Measurements from ENCODE around the gene DHRS13. TPM values are rescaled to one million over a fixed set of nuclear protein-coding genes. Genes with fewer than 3 reads are reported as not detected.

The DHRS13 gene
- total and polyA plus RNA-seq, 2 donors: 12.7 to 18.9 TPM

GRCh38 chr17:28900986-28901726, 1.7 kb downstream of the DHRS13 start:
- WGBS: 98% methylated on average over 24 of the region's 24 CpGs
- Histone ChIP-seq H3K27me3 (ENCODE audit: control insufficient read depth in 2 of 2, insufficient read depth in 1 of 2, low read length in 1 of 2) (no peaks in the 10 kb centered on the region), H3K36me3 (ENCODE audit: control insufficient read depth in 2 of 2, insufficient read depth in 2 of 2, low read length in 1 of 2) (peaks cover 6 to 14% of the 10 kb centered on the region in 2 donors), H3K27ac (ENCODE audit: low read depth in 1 of 2, low read length in 1 of 2) (no peak overlapping the region), H3K4me3 (ENCODE audit: low read length in 2 of 2) (no peak overlapping the region), H3K4me1 (ENCODE audit: control insufficient read depth in 2 of 2, insufficient read depth in 2 of 2, low read length in 2 of 2) (peaks cover 17 to 33% of the 10 kb centered on the region in 2 donors), H3K9me3 (ENCODE audit: control insufficient read depth in 2 of 2, insufficient read depth in 1 of 2, low read length in 1 of 2) (peaks cover 0 to 5% of the 10 kb centered on the region in 2 donors)
- no peak for DNase-seq (ENCODE audit: low read depth in 6 of 9, low spot score in 9 of 9)

GRCh38 chr17:28899212-28899815, 3.6 kb downstream of the DHRS13 start:
- H3K36me3 ChIP-seq (ENCODE audit: control insufficient read depth in 2 of 2, insufficient read depth in 2 of 2, low read length in 1 of 2): peaks cover 3% of the 10 kb centered on the region in 2 donors
- no peaks in the 10 kb centered on the region for H3K27me3 ChIP-seq (ENCODE audit: control insufficient read depth in 2 of 2, insufficient read depth in 1 of 2, low read length in 1 of 2)
- H3K27ac ChIP-seq (ENCODE audit: low read depth in 1 of 2, low read length in 1 of 2): no peak overlapping the region
- 98% methylated on average over 5 of the region's 5 CpGs for WGBS
- H3K9me3 ChIP-seq (ENCODE audit: control insufficient read depth in 2 of 2, insufficient read depth in 1 of 2, low read length in 1 of 2): peaks cover 0 to 5% of the 10 kb centered on the region in 2 donors
- DNase-seq (ENCODE audit: low read depth in 6 of 9, low spot score in 9 of 9): no peak
- no peak overlapping the region for H3K4me3 ChIP-seq (ENCODE audit: low read length in 2 of 2)
- H3K4me1 ChIP-seq (ENCODE audit: control insufficient read depth in 2 of 2, insufficient read depth in 2 of 2, low read length in 2 of 2): peaks cover 22 to 39% of the 10 kb centered on the region in 2 donors

GRCh38 chr17:28898527-28898955, 4.3 kb downstream of the DHRS13 start:
- Histone ChIP-seq H3K27ac (ENCODE audit: low read depth in 1 of 2, low read length in 1 of 2) (peak overlapping the region; percentile 8 to 21), H3K27me3 (ENCODE audit: control insufficient read depth in 2 of 2, insufficient read depth in 1 of 2, low read length in 1 of 2) (no peaks in the 10 kb centered on the region), H3K4me3 (ENCODE audit: low read length in 2 of 2) (no peak overlapping the region), H3K4me1 (ENCODE audit: control insufficient read depth in 2 of 2, insufficient read depth in 2 of 2, low read length in 2 of 2) (peaks cover 22 to 39% of the 10 kb centered on the region in 2 donors), H3K9me3 (ENCODE audit: control insufficient read depth in 2 of 2, insufficient read depth in 1 of 2, low read length in 1 of 2) (peaks cover 0 to 5% of the 10 kb centered on the region in 2 donors), H3K36me3 (ENCODE audit: control insufficient read depth in 2 of 2, insufficient read depth in 2 of 2, low read length in 1 of 2) (peaks cover 0 to 3% of the 10 kb centered on the region in 2 donors)
- no peak for DNase-seq (ENCODE audit: low read depth in 6 of 9, low spot score in 9 of 9)
- 93% methylated on average over 12 of the region's 12 CpGs for WGBS

GRCh38 chr17:28897769-28898526, 4.9 kb downstream of the DHRS13 start:
- H3K4me1 ChIP-seq (ENCODE audit: control insufficient read depth in 2 of 2, insufficient read depth in 2 of 2, low read length in 2 of 2): peaks cover 22 to 40% of the 10 kb centered on the region in 2 donors
- H3K27me3 ChIP-seq (ENCODE audit: control insufficient read depth in 2 of 2, insufficient read depth in 1 of 2, low read length in 1 of 2): no peaks in the 10 kb centered on the region
- peaks cover 0 to 5% of the 10 kb centered on the region in 2 donors for H3K9me3 ChIP-seq (ENCODE audit: control insufficient read depth in 2 of 2, insufficient read depth in 1 of 2, low read length in 1 of 2)
- H3K36me3 ChIP-seq (ENCODE audit: control insufficient read depth in 2 of 2, insufficient read depth in 2 of 2, low read length in 1 of 2): peaks cover 0 to 3% of the 10 kb centered on the region in 2 donors
- peak overlapping the region; percentile 68 to 94 for H3K27ac ChIP-seq (ENCODE audit: low read depth in 1 of 2, low read length in 1 of 2)
- DNase-seq (ENCODE audit: low read depth in 6 of 9, low spot score in 9 of 9): peak in 2 of 9 donors; percentile 18 to 29
- peak overlapping the region; percentile 75 to 83 for H3K4me3 ChIP-seq (ENCODE audit: low read length in 2 of 2)
- 33% methylated on average over 23 of the region's 23 CpGs for WGBS

GRCh38 chr17:28896884-28897768, 5.8 kb downstream of the DHRS13 start, which contains the start of gene FLOT2:
Gene FLOT2 (minus strand): TSS chr17:28897733. CDS start chr17:28897574, 159 bp downstream.
- H3K36me3 ChIP-seq (ENCODE audit: control insufficient read depth in 2 of 2, insufficient read depth in 2 of 2, low read length in 1 of 2): peaks cover 0 to 3% of the 10 kb centered on the region in 2 donors
- H3K4me1 ChIP-seq (ENCODE audit: control insufficient read depth in 2 of 2, insufficient read depth in 2 of 2, low read length in 2 of 2): peaks cover 24 to 44% of the 10 kb centered on the region in 2 donors
- H3K27me3 ChIP-seq (ENCODE audit: control insufficient read depth in 2 of 2, insufficient read depth in 1 of 2, low read length in 1 of 2): no peaks in the 10 kb centered on the region
- peak in 8 of 9 donors; percentile 15 to 84 (median 57) for DNase-seq (ENCODE audit: low read depth in 6 of 9, low spot score in 9 of 9)
- H3K4me3 ChIP-seq (ENCODE audit: low read length in 2 of 2): peak within 1 kb of the TSS; percentile 75 to 83
- WGBS: under 1% methylated on average over 73 of the region's 73 CpGs
- H3K27ac ChIP-seq (ENCODE audit: low read depth in 1 of 2, low read length in 1 of 2): peak within 1 kb of the TSS; percentile 83 to 94
- H3K9me3 ChIP-seq (ENCODE audit: control insufficient read depth in 2 of 2, insufficient read depth in 1 of 2, low read length in 1 of 2): peaks cover 0 to 5% of the 10 kb centered on the region in 2 donors

- Histone ChIP-seq H3K36me3 (ENCODE audit: control insufficient read depth in 2 of 2, insufficient read depth in 2 of 2, low read length in 1 of 2) (peaks cover 0 to 3% of the 10 kb centered on the region in 2 donors), H3K9me3 (ENCODE audit: control insufficient read depth in 2 of 2, insufficient read depth in 1 of 2, low read length in 1 of 2) (peaks cover 0 to 5% of the 10 kb centered on the region in 2 donors), H3K4me3 (ENCODE audit: low read length in 2 of 2) (peak overlapping the region; percentile 75 to 83), H3K27ac (ENCODE audit: low read depth in 1 of 2, low read length in 1 of 2) (peak overlapping the region; percentile 83), H3K27me3 (ENCODE audit: control insufficient read depth in 2 of 2, insufficient read depth in 1 of 2, low read length in 1 of 2) (no peaks in the 10 kb centered on the region), H3K4me1 (ENCODE audit: control insufficient read depth in 2 of 2, insufficient read depth in 2 of 2, low read length in 2 of 2) (peaks cover 20 to 41% of the 10 kb centered on the region in 2 donors)
- WGBS: 12% methylated on average over 5 of the region's 5 CpGs
- no peak for DNase-seq (ENCODE audit: low read depth in 6 of 9, low spot score in 9 of 9)
These were observed 6.4 kb downstream of the DHRS13 start for GRCh38 chr17:28896491-28896883.

- H3K4me3 ChIP-seq (ENCODE audit: low read length in 2 of 2): peak overlapping the region; percentile 75 to 83
- peak overlapping the region; percentile 83 for H3K27ac ChIP-seq (ENCODE audit: low read depth in 1 of 2, low read length in 1 of 2)
- WGBS: 85% methylated on average over 3 of the region's 3 CpGs
- DNase-seq (ENCODE audit: low read depth in 6 of 9, low spot score in 9 of 9): no peak
- peaks cover 0 to 5% of the 10 kb centered on the region in 2 donors for H3K9me3 ChIP-seq (ENCODE audit: control insufficient read depth in 2 of 2, insufficient read depth in 1 of 2, low read length in 1 of 2)
- peaks cover 0 to 2% of the 10 kb centered on the region in 2 donors for H3K36me3 ChIP-seq (ENCODE audit: control insufficient read depth in 2 of 2, insufficient read depth in 2 of 2, low read length in 1 of 2)
- H3K27me3 ChIP-seq (ENCODE audit: control insufficient read depth in 2 of 2, insufficient read depth in 1 of 2, low read length in 1 of 2): no peaks in the 10 kb centered on the region
- peaks cover 18 to 39% of the 10 kb centered on the region in 2 donors for H3K4me1 ChIP-seq (ENCODE audit: control insufficient read depth in 2 of 2, insufficient read depth in 2 of 2, low read length in 2 of 2)
These were observed 7.0 kb downstream of the DHRS13 start for GRCh38 chr17:28895794-28896447.

All from thymus (tissue), 11 donors.